ENCODE results near the gene MICAL2. TPM values are rescaled to one million over a fixed set of nuclear protein-coding genes. Genes with fewer than 3 reads are reported as not detected.

Gene MICAL2
- total and polyA plus RNA-seq, 2 of the 8 experiments (the other 6 are each of a cell fraction or from before 2014, with no cell fraction given), result 1.3 to 4.1 TPM

GRCh38 chr11:12241971-12242672 lies 131.7 kb downstream of the MICAL2 start:
- Histone ChIP-seq H2AFZ (ENCODE audit: low read length) (0 out of 2 replicates have a peak overlapping the region, but pooled peaks have one; percentile 26), H4K5ac (ENCODE audit: insufficient read length, low read depth, low read length) (no peak overlapping the region), H3K56ac (replicated peaks; ENCODE audit: insufficient read length, low read depth, low read length) (no peak overlapping the region), H4K91ac (replicated peaks; ENCODE audit: insufficient read length, low read length) (no peak overlapping the region), H3K23ac (ENCODE audit: insufficient read length) (no peak overlapping the region), H3K36me3 (ENCODE audit: control insufficient read depth in 2 of 4, insufficient read depth in 4 of 4, low read length in 3 of 4) (no peaks in the 10 kb centered on the region), H3K4me3 (ENCODE audit: extremely low read depth in 1 of 4, insufficient read depth in 2 of 4, low read depth in 3 of 4, low read length in 4 of 4) (no peak overlapping the region), H3K9me3 (ENCODE audit: insufficient read depth in 2 of 2, low read depth in 1 of 2, low read length in 1 of 2) (no peaks in the 10 kb centered on the region), H3K79me1 (ENCODE audit: low read depth, low read length) (no peaks in the 10 kb centered on the region), H2AK5ac (ENCODE audit: low read depth, low read length) (no peak overlapping the region), H3K23me2 (ENCODE audit: low read depth, low read length) (no peaks in the 10 kb centered on the region), H2BK15ac (ENCODE audit: low read length) (no peak overlapping the region), H3K14ac (ENCODE audit: insufficient read length) (no peak overlapping the region), H2BK20ac (ENCODE audit: low read length) (0 out of 2 replicates have a peak overlapping the region, but pooled peaks have one; percentile 1), H3K4me2 (ENCODE audit: insufficient read depth in 1 of 2, low read depth in 2 of 2, low read length in 2 of 2) (no peak overlapping the region), H3K4me1 (replicated peaks in 1 of 4; ENCODE audit: control insufficient read depth in 3 of 4, insufficient read depth in 4 of 4, low read length in 3 of 4) (peaks cover 0 to 12% (median 4%) of the 10 kb centered on the region in 4 experiments; a peak in 3 of 7 replicates), H3K27ac (ENCODE audit: low read depth, low read length) (no peak overlapping the region), H4K8ac (ENCODE audit: extremely low read depth, insufficient read depth, low read length) (no peak overlapping the region), H3K18ac (ENCODE audit: extremely low read depth, low read length) (0 out of 2 replicates have a peak overlapping the region, but pooled peaks have one; percentile 1), H3K4ac (replicated peaks; ENCODE audit: insufficient read length, low read depth, low read length) (no peak overlapping the region), H2BK120ac (replicated peaks; ENCODE audit: low read depth, low read length) (no peak overlapping the region), H3K9ac (replicated peaks in 1 of 4; ENCODE audit: extremely low read depth in 1 of 4, low read depth in 3 of 4, low read length in 3 of 4) (no peak overlapping the region), H3K27me3 (replicated peaks in 1 of 4; ENCODE audit: control insufficient read depth in 3 of 4, extremely low read depth in 1 of 4, insufficient read depth in 3 of 4, low read length in 3 of 4) (no peaks in the 10 kb centered on the region), H3K79me2 (ENCODE audit: control insufficient read depth in 1 of 2, insufficient read depth in 2 of 2, low read length in 2 of 2) (no peaks in the 10 kb centered on the region), H2BK12ac (ENCODE audit: low read depth, low read length) (no peak overlapping the region), H4K20me1 (replicated peaks in 1 of 2; ENCODE audit: control insufficient read depth in 1 of 2, insufficient read depth in 2 of 2, low read length in 2 of 2) (no peaks in the 10 kb centered on the region), H2BK5ac (ENCODE audit: low read depth, low read length) (no peak overlapping the region)
- WGBS, 2 experiments (ENCODE audit: extremely low coverage in 1 of 2, insufficient coverage in 1 of 2, insufficient read length in 1 of 2, insufficient replicate concordance in 2 of 2, low coverage in 1 of 2, low lambda C conversion rate in 2 of 2, missing lambda C conversion rate in 1 of 2), result 78% methylated on average over 7 of the region's 14 CpGs; no CpG with 5 or more reads in 1 of the 2 experiments
- POLR2A ChIA-PET (ENCODE audit: partially characterized antibody), result interaction anchor here (0.5 to 1.5 kb wide), 3 partner anchors 10 to 21 kb away, joined by 3 to 6 read pairs (median 3); no protein-coding TSS in a partner anchor
- DNase-seq (ENCODE audit: low read depth in 1 of 2, low spot score in 2 of 2) (no peak), FAIRE-seq (no peak)
- CTCF ChIA-PET (ENCODE audit: partially characterized antibody), result interaction anchor here (1.9 kb wide), 1 partner anchor 194 kb away, joined by 12 read pairs; no protein-coding TSS in a partner anchor
- TF ChIP-seq KDM5A (IDR thresholded peaks at IDR 0.05; ENCODE audit: low read length) (no peak), JUND (IDR thresholded peaks at IDR 0.05; ENCODE audit: low read length) (no peak), E2F6 (IDR thresholded peaks at IDR 0.05) (peak; percentile 94), ASH2L (IDR thresholded peaks at IDR 0.05; ENCODE audit: low read length) (no peak), SP2 (IDR thresholded peaks at IDR 0.05; ENCODE audit: low read length) (no peak), HDAC2 (IDR thresholded peaks at IDR 0.05; ENCODE audit: borderline replicate concordance in 1 of 2, low read depth in 2 of 2, low read length in 2 of 2) (peak in 1 of 2 experiments; percentile 56; a peak in 2 of 4 replicates), CHD1 (IDR thresholded peaks at IDR 0.05; ENCODE audit: low read depth, low read length) (no peak), NANOG (IDR thresholded peaks at IDR 0.05; ENCODE audit: insufficient read depth, low read depth, low read length, poor library complexity, severe bottlenecking) (no peak), MAX (IDR thresholded peaks at IDR 0.05) (peak; percentile 92), TCF12 (IDR thresholded peaks at IDR 0.05; ENCODE audit: low read depth, low read length) (peak; percentile 95), TAF1 (IDR thresholded peaks at IDR 0.05; ENCODE audit: low read depth, low read length) (no peak)

Measured in H1 (cell line).